Activated T-helper 1 cell treated with anti-CD3 and anti-CD28 coated beads, Interleukin-12 subunit alpha, Interleukin-12 subunit beta, Interleukin-2, Interleukin-4 antibody, amounts not matched to agents 30 ng/mL and 10 ng/mL and 1 ng/mL, durations not matched to agents 14 hours and 24 hours and 36 hours (primary cell): Measurements from ENCODE around the gene IGF1R. TPM values are rescaled to one million over a fixed set of nuclear protein-coding genes. Genes with fewer than 3 reads are reported as not detected.

Experiments used
- DNase-seq: peaks from one replicate; pipeline ENCODE4 v3.0.0; 2021; ENCODE audit warnings: low spot score
- H3K27ac Mint-ChIP-seq: one replicate; pipeline ENCODE4 v1.8.0; 2021; ENCODE audit warnings: mild to moderate bottlenecking, mixed read lengths
- H3K27me3 Mint-ChIP-seq: one replicate; pipeline ENCODE4 v1.8.0; 2022; ENCODE audit warnings: mild to moderate bottlenecking, moderate library complexity, mixed read lengths; ENCODE audit not compliant: insufficient read depth
- H3K36me3 Mint-ChIP-seq: one replicate; pipeline ENCODE4 v1.8.0; 2021; ENCODE audit warnings: low read depth, mixed read lengths
- H3K4me1 Mint-ChIP-seq: one replicate; pipeline ENCODE4 v1.8.0; 2021; ENCODE audit warnings: low read depth, mixed read lengths
- H3K4me3 Mint-ChIP-seq: one replicate; pipeline ENCODE4 v1.8.0; 2021; ENCODE audit warnings: mild to moderate bottlenecking, moderate library complexity, mixed read lengths
- H3K9me3 Mint-ChIP-seq: one replicate; pipeline ENCODE4 v1.8.0; 2021; ENCODE audit warnings: mixed read lengths
- intact Hi-C: fragments of 100-400 bp; cut with micrococcal nuclease; formaldehyde crosslinking; loops from one replicate; pipeline ENCODE4 v1.15.1; 2024
- total RNA-seq: library from RNA; stranded (reverse); gene quantifications from 2 replicates; pipeline ENCODE4 v1.2.3, GENCODE V29; 2022

IGF1R gene
- total RNA-seq, 1 donor from 2014 or later: 38.7 TPM

- intact Hi-C loops: no loop called here
- peaks cover under 1% of the 10 kb centered on the region for H3K9me3 Mint-ChIP-seq
- no peak overlapping the region for H3K4me3 Mint-ChIP-seq
- no peaks in the 10 kb centered on the region for H3K27me3 Mint-ChIP-seq
- H3K36me3 Mint-ChIP-seq: peaks cover 2% of the 10 kb centered on the region
- no peak overlapping the region for H3K27ac Mint-ChIP-seq
- peaks cover 12% of the 10 kb centered on the region for H3K4me1 Mint-ChIP-seq
- no peak for DNase-seq
These were observed 58.0 kb downstream of the IGF1R start for GRCh38 chr15:98706387-98706786.

- Mint-ChIP-seq H3K36me3 (peaks cover 8% of the 10 kb centered on the region), H3K27ac (no peak overlapping the region), H3K9me3 (peaks cover 7% of the 10 kb centered on the region), H3K27me3 (no peaks in the 10 kb centered on the region), H3K4me1 (peaks cover 15% of the 10 kb centered on the region), H3K4me3 (no peak overlapping the region)
- DNase-seq: no peak
- intact Hi-C loops: no loop called here
These were observed 58.6 kb downstream of the IGF1R start for GRCh38 chr15:98706986-98707385.

GRCh38 chr15:98708037-98708590, 59.8 kb downstream of the IGF1R start:
- Mint-ChIP-seq H3K4me3 (no peak overlapping the region), H3K36me3 (peaks cover 15% of the 10 kb centered on the region), H3K27me3 (no peaks in the 10 kb centered on the region), H3K9me3 (peaks cover 11% of the 10 kb centered on the region), H3K4me1 (peaks cover 19% of the 10 kb centered on the region), H3K27ac (no peak overlapping the region)
- intact Hi-C loops: no loop called here
- DNase-seq: no peak

GRCh38 chr15:98711810-98712209, 63.5 kb downstream of the IGF1R start:
- Mint-ChIP-seq H3K4me1 (peaks cover 50% of the 10 kb centered on the region), H3K4me3 (no peak overlapping the region), H3K27me3 (no peaks in the 10 kb centered on the region), H3K27ac (no peak overlapping the region), H3K9me3 (peaks cover 11% of the 10 kb centered on the region), H3K36me3 (peaks cover 15% of the 10 kb centered on the region)
- intact Hi-C loops: no loop called here
- no peak for DNase-seq

GRCh38 chr15:98712845-98713584, 64.7 kb downstream of the IGF1R start:
- intact Hi-C loops: no loop called here
- peak overlapping the region; percentile 25 for H3K27ac Mint-ChIP-seq
- H3K4me1 Mint-ChIP-seq: peaks cover 53% of the 10 kb centered on the region
- no peaks in the 10 kb centered on the region for H3K27me3 Mint-ChIP-seq
- H3K36me3 Mint-ChIP-seq: peaks cover 15% of the 10 kb centered on the region
- no peak overlapping the region for H3K4me3 Mint-ChIP-seq
- H3K9me3 Mint-ChIP-seq: peaks cover 11% of the 10 kb centered on the region
- no peak for DNase-seq

GRCh38 chr15:98713585-98714001, 65.3 kb downstream of the IGF1R start:
- Mint-ChIP-seq H3K9me3 (peaks cover 11% of the 10 kb centered on the region), H3K4me3 (peak overlapping the region; percentile 26), H3K36me3 (peaks cover 15% of the 10 kb centered on the region), H3K4me1 (peaks cover 53% of the 10 kb centered on the region), H3K27me3 (no peaks in the 10 kb centered on the region), H3K27ac (no peak overlapping the region)
- intact Hi-C loops: no loop called here
- peak; percentile 32 for DNase-seq

GRCh38 chr15:98714922-98715321, 66.6 kb downstream of the IGF1R start:
- Mint-ChIP-seq H3K27ac (peak overlapping the region; percentile 18), H3K36me3 (peaks cover 15% of the 10 kb centered on the region), H3K27me3 (no peaks in the 10 kb centered on the region), H3K4me1 (peaks cover 49% of the 10 kb centered on the region), H3K9me3 (peaks cover 11% of the 10 kb centered on the region), H3K4me3 (no peak overlapping the region)
- intact Hi-C loops: no loop called here
- no peak for DNase-seq

GRCh38 chr15:98715401-98715800, 67.1 kb downstream of the IGF1R start:
- peaks cover 15% of the 10 kb centered on the region for H3K36me3 Mint-ChIP-seq
- intact Hi-C loops: no loop called here
- H3K4me3 Mint-ChIP-seq: peak overlapping the region; percentile 10
- H3K4me1 Mint-ChIP-seq: peaks cover 54% of the 10 kb centered on the region
- no peaks in the 10 kb centered on the region for H3K27me3 Mint-ChIP-seq
- DNase-seq: no peak
- H3K9me3 Mint-ChIP-seq: peaks cover 11% of the 10 kb centered on the region
- no peak overlapping the region for H3K27ac Mint-ChIP-seq

- Mint-ChIP-seq H3K4me1 (peaks cover 60% of the 10 kb centered on the region), H3K36me3 (peaks cover 15% of the 10 kb centered on the region), H3K4me3 (peak overlapping the region; percentile 25), H3K9me3 (peaks cover 11% of the 10 kb centered on the region), H3K27ac (no peak overlapping the region), H3K27me3 (peaks cover 1% of the 10 kb centered on the region)
- no peak for DNase-seq
- intact Hi-C loops: no loop called here
These were observed 67.6 kb downstream of the IGF1R start for GRCh38 chr15:98715890-98716443.

- DNase-seq: no peak
- intact Hi-C loops: no loop called here
- H3K4me1 Mint-ChIP-seq: peaks cover 65% of the 10 kb centered on the region
- H3K4me3 Mint-ChIP-seq: no peak overlapping the region
- H3K27ac Mint-ChIP-seq: no peak overlapping the region
- H3K9me3 Mint-ChIP-seq: peaks cover under 1% of the 10 kb centered on the region
- H3K27me3 Mint-ChIP-seq: peaks cover 2% of the 10 kb centered on the region
- H3K36me3 Mint-ChIP-seq: peaks cover 4% of the 10 kb centered on the region
These were observed 69.0 kb downstream of the IGF1R start for GRCh38 chr15:98717371-98717770.

GRCh38 chr15:98717942-98718341, 69.6 kb downstream of the IGF1R start:
- Mint-ChIP-seq H3K4me3 (no peak overlapping the region), H3K27ac (no peak overlapping the region), H3K27me3 (peaks cover 2% of the 10 kb centered on the region), H3K4me1 (peaks cover 63% of the 10 kb centered on the region), H3K9me3 (no peaks in the 10 kb centered on the region), H3K36me3 (peaks cover under 1% of the 10 kb centered on the region)
- DNase-seq: no peak
- intact Hi-C loops: no loop called here

- Mint-ChIP-seq H3K27me3 (peaks cover 2% of the 10 kb centered on the region), H3K27ac (no peak overlapping the region), H3K4me1 (peaks cover 56% of the 10 kb centered on the region), H3K9me3 (no peaks in the 10 kb centered on the region), H3K4me3 (no peak overlapping the region), H3K36me3 (no peaks in the 10 kb centered on the region)
- DNase-seq: no peak
- intact Hi-C loops: no loop called here
These were observed 70.2 kb downstream of the IGF1R start for GRCh38 chr15:98718426-98719136.
